Measurements from ENCODE around the gene LRRN4CL. TPM values are rescaled to one million over a fixed set of nuclear protein-coding genes. Genes with fewer than 3 reads are reported as not detected.

The LRRN4CL gene
- total and polyA plus RNA-seq, 9 of the 15 experiments (the other 6 are each of a cell fraction or from before 2014, with no cell fraction given), result 0.03 to 0.11 (median 0.05) TPM; not detected in 4

DNA sequence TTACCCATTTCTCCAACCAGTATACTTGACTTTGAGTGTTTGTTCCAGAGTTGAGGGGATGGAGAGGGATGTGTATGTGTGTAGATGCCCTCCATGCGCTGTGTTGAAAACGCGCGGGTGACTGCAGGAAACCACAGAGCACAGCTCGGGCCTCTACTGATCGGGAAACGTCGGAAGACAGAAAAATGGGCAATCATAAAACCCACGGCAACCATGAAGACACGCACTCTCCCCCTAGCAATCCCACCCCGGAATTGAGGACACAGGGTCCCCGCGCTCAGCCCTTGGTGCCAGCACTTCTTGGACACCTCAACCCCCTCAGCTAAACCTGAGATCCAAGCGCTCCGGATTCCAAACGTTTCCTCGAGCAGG is 18.1 kb downstream of the LRRN4CL start (continued):
- TF ChIP-seq, protein P1, sequence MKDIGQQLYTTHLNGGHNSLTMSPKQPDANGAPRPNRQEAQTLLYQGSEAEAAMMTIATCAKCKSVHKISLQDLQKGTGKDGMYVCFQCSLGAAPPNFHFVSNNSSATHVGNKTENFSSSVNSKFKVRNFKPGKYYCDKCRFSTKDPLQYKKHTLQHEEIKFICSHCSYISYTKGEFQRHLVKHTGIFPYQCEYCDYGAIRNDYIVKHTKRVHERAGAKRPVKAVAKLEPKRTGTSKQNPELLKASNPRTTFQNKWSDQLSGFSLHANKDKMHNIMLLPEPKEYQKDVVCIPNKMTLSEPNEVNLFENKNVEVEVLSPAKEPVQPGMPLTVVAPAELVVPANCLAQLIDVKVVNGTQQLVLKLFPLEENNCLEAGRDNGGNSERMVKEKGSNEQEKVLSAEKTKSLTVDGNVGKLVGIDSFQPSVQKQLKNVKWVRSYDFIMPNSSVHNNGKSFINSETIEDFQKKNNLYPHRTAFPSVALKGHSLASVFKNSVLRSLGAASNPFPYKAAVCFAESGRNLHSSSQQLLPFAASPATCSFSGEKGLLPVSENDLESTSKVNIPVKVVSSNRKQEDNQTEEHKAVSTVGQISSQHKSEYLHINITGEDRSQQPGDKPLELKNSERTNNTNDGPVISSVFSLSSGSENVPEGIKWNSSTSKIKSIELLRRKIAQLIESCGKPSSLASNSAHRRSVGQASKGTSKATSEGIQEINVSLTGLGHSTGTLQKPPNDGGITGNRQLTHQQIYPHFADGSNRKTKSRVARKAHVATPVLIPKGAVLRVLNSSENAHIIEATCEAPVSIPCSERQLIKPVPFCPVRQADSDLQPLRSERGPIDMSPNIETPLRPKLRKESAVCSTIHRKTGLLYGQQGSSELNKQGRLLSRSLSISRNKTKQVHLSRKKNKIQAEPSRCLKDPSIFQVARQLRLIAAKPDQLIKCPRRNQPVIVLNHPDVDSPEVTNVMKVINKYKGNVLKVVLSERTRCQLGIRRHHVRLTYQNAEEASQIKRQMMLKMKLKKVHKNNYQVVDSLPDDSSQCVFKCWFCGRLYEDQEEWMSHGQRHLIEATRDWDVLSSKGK (CRISPR knock-in tag; IDR thresholded peaks at IDR 0.05), result no peak
- TF ChIP-seq ZNF561 (CRISPR knock-in tag; conservative IDR thresholded peaks at IDR 0.05), result no peak
- TF ChIP-seq POLR2G (IDR thresholded peaks at IDR 0.05; ENCODE audit: low read depth, low read length), result no peak
- TF ChIP-seq HDAC6 (IDR thresholded peaks at IDR 0.05; ENCODE audit: low read depth, low read length), result no peak
- TF ChIP-seq, protein P2, sequence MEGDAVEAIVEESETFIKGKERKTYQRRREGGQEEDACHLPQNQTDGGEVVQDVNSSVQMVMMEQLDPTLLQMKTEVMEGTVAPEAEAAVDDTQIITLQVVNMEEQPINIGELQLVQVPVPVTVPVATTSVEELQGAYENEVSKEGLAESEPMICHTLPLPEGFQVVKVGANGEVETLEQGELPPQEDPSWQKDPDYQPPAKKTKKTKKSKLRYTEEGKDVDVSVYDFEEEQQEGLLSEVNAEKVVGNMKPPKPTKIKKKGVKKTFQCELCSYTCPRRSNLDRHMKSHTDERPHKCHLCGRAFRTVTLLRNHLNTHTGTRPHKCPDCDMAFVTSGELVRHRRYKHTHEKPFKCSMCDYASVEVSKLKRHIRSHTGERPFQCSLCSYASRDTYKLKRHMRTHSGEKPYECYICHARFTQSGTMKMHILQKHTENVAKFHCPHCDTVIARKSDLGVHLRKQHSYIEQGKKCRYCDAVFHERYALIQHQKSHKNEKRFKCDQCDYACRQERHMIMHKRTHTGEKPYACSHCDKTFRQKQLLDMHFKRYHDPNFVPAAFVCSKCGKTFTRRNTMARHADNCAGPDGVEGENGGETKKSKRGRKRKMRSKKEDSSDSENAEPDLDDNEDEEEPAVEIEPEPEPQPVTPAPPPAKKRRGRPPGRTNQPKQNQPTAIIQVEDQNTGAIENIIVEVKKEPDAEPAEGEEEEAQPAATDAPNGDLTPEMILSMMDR (IDR thresholded peaks at IDR 0.05 in 2 of 3, conservative IDR thresholded peaks at IDR 0.05 in 1 of 3; ENCODE audit: insufficient read depth in 2 of 3, low read depth in 1 of 3, low read length in 3 of 3), result no peak
- TF ChIP-seq ARNT (IDR thresholded peaks at IDR 0.05), result no peak
- no peak for TF ChIP-seq ZNF133 (CRISPR knock-in tag; IDR thresholded peaks at IDR 0.05)
- TF ChIP-seq ZNF175 (CRISPR knock-in tag; IDR thresholded peaks at IDR 0.05; ENCODE audit: low read depth), result no peak
- no peak for TF ChIP-seq SLC30A9 (CRISPR knock-in tag; IDR thresholded peaks at IDR 0.05)
- TF ChIP-seq PTBP1 (IDR thresholded peaks at IDR 0.05; ENCODE audit: low read depth, low read length), result no peak
- TF ChIP-seq BCL6 (CRISPR knock-in tag; IDR thresholded peaks at IDR 0.05), result no peak
- TF ChIP-seq, protein P3, sequence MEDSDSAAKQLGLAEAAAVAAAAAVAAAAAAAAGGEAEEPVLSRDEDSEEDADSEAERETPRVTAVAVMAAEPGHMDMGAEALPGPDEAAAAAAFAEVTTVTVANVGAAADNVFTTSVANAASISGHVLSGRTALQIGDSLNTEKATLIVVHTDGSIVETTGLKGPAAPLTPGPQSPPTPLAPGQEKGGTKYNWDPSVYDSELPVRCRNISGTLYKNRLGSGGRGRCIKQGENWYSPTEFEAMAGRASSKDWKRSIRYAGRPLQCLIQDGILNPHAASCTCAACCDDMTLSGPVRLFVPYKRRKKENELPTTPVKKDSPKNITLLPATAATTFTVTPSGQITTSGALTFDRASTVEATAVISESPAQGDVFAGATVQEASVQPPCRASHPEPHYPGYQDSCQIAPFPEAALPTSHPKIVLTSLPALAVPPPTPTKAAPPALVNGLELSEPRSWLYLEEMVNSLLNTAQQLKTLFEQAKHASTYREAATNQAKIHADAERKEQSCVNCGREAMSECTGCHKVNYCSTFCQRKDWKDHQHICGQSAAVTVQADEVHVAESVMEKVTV (CRISPR knock-in tag; IDR thresholded peaks at IDR 0.05), result no peak

All from K562 (cell line).